Choroid plexus epithelial cell (primary cell): ENCODE data around the gene GLIS2.
A peak's percentile ranks its signal among the peaks of the same experiment; 100 is the strongest.

Source experiments
- DNase-seq: peaks from one replicate; pipeline ENCODE4 v3.0.0-alpha.2; 2010; ENCODE audit warnings: low read depth
- H3K4me3 ChIP-seq: 2 replicates; pipeline ENCODE4 v1.5.1; 2011; ENCODE audit warnings: low read depth, mild to moderate bottlenecking, control low read depth, low read length, moderate library complexity
- TF ChIP-seq, protein P1 (sequence below): conservative IDR thresholded peaks from 2 replicates; pipeline ENCODE4 v1.5.1; 2011; ENCODE audit warnings: low read depth, mild to moderate bottlenecking, control low read depth, inconsistent platforms, low read length, moderate library complexity

The GLIS2 gene

DNA sequence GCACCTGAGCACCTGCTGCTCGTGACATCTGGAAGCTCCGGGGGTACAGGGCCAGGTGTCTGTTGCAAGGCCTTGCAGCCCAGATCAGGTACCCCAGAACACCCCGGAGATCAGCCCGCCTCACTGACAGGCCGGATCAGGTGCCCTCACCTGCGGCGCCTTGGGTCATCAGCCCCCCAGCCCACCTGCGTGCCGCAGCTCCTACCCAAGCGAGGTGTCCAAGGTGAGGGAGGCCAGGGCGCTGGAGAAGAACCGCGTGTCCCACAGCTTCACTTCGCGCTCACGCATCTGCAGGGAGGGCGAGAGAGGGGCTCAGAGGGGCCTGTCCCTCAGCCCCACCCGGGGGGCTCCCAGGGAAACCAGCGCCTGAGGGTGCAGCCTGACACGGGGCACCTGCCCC, 71.9 kb downstream of the GLIS2 start:
- TF ChIP-seq, protein P1, sequence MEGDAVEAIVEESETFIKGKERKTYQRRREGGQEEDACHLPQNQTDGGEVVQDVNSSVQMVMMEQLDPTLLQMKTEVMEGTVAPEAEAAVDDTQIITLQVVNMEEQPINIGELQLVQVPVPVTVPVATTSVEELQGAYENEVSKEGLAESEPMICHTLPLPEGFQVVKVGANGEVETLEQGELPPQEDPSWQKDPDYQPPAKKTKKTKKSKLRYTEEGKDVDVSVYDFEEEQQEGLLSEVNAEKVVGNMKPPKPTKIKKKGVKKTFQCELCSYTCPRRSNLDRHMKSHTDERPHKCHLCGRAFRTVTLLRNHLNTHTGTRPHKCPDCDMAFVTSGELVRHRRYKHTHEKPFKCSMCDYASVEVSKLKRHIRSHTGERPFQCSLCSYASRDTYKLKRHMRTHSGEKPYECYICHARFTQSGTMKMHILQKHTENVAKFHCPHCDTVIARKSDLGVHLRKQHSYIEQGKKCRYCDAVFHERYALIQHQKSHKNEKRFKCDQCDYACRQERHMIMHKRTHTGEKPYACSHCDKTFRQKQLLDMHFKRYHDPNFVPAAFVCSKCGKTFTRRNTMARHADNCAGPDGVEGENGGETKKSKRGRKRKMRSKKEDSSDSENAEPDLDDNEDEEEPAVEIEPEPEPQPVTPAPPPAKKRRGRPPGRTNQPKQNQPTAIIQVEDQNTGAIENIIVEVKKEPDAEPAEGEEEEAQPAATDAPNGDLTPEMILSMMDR = no peak
- no peak overlapping the region for H3K4me3 ChIP-seq
- DNase-seq = no peak

DNA sequence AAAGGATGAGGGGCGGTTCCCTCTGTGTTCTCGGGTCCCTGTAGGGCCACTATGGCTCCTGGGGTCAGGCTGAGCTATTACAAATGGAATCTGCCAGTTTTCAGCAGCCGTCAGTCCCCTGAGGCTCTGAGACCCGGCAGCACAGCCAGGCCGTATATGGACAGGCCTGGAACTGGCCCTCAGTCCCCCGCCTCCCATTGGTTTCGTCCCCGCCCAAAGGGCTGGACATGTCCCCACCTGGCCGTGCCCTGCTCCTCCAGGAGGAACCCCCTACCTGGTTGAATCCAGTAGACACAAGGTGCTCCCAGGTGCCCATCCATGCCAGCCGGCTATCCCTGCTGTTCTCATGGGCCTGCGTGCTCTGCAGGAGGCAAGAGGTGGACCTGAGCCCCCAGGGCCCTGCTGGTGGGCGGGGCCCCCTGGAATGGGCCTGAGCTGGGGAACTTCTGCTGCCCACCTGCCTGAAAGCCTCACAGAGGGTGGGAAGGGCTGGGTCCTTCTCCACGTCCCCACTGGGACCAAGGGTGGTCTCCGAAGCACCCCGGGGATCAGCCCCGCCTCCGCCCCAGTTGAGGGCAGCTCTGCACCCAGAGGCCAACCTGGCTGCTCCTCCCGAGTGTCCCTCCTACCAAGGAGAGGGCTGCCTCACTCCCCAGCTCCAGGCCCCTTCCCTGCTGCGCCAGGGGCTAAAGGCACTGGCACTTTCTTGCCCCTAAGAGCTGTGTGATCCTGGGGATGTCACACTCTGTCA, 72.6 kb downstream of the GLIS2 start:
- TF ChIP-seq, protein P1 = no peak

More for the DNA sequence above, 72.6 kb downstream of the GLIS2 start:
- no peak overlapping the region for H3K4me3 ChIP-seq
- peak; percentile 65 for DNase-seq
